SKM-1 treated with dmso at 0.1 percent for 144 hours (cell line): ENCODE results near the gene TFIP11.

Experiments used
- DNase-seq: peaks from one replicate; lab custom pipeline; 2025; ENCODE audit not compliant: unreplicated experiment; lab: John Stamatoyannopoulos, UW

Gene TFIP11

DNA sequence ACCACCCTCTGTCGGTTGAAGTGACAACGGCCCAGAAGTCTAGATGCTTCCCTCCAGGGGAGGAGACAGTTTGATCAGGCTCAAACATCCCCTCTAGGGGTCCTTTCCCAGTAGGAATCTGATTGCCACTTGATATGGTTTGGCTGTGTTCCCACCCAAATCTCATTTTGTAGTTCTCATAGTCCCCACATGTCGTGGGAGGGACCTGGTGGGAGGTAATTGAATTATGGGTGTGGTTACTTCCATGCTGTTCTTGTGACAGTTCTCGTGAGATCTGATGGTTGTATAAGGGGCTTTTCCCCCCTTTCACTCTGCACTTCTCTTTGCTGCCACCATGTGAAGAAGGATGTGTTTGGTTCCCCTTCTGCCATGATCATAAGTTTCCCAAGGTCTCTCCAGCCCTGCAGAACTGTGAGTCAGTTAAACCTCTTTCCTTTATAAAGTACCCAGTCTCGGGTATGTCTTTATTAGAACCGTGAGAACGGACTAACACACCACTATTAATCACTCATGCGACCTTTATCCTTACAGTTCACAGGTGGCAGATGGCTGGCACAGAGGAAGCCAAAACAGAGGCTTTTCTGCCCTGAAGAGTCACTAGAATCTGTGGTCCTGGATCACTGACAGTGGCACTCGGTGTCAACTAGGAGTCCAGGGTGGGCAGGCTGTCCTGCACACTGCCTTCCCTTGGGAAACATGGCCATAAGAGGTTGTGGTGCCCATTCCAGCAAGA, 61.7 kb downstream of the TFIP11 start:
- no peak for DNase-seq

- DNase-seq, result no peak
Observed at GRCh38 chr22:26448941-26449340, 63.3 kb downstream of the TFIP11 start.

- no peak for DNase-seq
Observed at GRCh38 chr22:26448334-26448733, 63.9 kb downstream of the TFIP11 start.

GRCh38 chr22:26447584-26448329, 64.5 kb downstream of the TFIP11 start:
- no peak for DNase-seq

GRCh38 chr22:26446808-26447515, 65.3 kb downstream of the TFIP11 start:
- DNase-seq, result no peak

DNA sequence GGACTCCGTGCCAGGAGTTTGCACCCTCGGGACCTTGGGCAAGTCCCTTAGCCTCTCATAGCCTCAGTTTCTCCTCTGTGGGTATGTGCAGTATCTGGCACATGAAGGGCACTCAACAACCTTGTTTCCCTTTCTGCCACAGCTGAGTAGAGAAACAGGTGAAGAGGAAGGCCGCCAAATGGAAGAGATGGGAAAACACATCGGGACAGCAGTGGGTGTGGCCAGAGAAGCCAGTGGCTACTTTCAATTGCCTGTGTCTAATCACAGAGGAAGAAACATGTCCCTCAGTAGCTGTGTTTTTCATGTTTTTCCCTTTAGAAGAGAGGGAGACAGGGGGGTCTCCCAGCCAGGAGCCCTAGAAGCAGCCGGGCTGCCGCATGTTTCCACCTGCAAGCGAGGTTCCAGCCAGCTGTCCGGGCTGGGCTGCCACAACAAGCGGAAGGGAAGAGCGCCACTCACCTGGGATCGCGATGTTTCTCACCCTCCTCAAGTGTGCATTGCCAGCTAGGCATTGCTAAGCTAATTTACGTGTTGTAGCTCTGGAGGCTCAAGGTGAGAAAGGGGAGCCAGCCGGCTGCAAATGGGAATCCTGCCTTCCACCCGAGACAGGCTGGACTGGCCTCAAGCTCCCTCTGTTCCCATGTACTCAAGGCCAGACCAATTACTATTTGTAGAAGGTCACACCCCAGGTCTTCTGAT, 66.5 kb downstream of the TFIP11 start:
- no peak for DNase-seq

DNA sequence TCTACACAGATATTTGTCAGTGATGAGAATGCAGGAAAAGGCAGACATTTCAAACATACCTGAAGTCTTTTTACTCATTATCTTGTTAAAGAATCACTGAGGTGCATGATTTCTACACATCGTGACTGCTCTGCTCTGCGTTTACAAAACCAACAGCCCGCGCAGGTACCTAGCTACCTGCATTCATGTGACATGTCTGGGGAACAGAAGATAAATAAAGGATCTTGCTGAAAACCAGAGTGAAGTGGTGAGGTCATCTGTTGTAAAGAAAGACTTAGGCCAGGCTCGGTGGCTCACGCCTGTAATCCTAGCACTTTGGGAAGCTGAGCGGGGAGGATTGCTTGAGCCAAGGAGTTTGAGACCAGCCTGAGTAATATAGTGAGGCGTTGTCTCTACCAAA, 67.5 kb downstream of the TFIP11 start:
- DNase-seq, result no peak

DNA sequence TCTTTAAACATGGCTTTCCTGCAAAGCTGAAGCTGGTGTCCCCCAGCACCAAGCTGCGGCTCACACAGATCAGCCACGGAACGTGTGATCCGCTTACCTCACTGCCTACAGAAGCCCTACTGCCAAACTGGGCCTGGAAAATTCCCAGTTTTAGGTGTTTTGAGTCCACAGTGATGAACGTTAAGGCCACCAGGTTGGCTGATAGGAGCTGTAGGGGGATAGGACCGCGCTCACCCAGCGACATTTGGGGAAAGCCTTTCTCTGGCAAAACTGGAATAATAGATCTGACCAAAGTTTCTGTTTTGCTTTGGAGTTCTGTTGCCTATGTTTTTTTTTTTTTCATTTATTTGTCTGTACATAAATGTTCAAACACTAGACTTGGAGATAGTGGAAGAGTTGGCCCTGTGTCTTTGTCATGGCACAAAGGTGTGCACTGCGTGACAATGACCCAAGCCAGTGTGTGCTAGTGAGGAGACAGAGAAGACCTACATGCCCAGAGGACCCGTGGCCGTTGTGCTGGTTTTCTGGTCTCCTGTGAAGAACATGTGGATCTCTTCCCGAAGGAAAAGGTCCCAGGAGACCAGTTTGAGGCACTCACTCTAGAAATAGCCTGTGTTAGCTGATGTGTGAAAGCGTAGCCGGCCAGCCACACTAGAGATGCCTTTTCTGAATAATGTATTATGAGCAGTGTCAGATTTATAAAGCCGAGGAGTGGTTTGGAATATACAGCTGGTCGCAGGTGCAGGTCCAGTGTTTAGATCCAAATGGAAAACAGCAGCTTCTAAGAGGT, 68.2 kb downstream of the TFIP11 start:
- DNase-seq, result no peak

DNA sequence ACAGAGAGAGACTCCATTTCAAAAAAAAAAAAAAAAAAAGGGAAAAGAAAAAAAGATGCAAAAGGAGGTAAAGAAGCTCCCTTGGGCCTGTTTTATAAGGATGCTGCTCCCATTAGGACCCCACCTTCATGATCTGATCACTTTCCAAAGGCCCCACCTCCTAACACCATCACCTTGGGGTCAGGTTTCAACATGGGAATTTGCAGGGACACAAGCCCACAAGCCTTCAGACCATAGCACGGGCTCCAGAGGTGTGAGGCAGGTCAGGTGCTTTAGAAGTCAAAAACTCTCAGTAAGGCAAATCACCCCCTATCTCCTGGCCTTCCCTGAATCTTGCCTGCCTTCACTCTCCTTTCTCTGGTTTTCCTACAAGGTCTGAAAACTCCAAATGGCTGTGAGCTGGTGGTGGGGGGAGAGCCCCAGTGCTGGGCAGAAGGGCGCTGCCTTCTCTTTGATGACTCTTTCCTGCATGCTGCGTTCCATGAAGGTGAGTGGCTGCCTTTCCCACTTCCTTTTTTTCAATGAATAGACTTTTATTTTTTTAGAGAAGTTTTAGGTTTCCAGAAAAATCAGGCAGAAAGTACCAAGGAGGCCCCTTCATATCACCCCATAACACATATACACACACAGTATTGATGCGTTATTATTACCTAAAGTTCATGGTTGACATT, 70.1 kb downstream of the TFIP11 start:
- DNase-seq, result no peak
